MM.1S (cell line): ENCODE measurements around the gene SPIN4.
"Not testable (repeated sequence)": the region's sequence is repeated elsewhere in the genome, so short reads cannot be mapped to it uniquely, and the experiment has no call there.

Experiments
- DNase-seq: peaks from one replicate; pipeline ENCODE4 v3.0.0-alpha.2; 2015
- H2AFZ ChIP-seq: fragments of 300-600 bp; sonication (generic); 2 replicates; pipeline ENCODE4 v1.6.0; 2016; ENCODE audit warnings: antibody characterized with exemption, low read length
- H3F3A ChIP-seq: fragments of 300-600 bp; sonication (generic); 2 replicates; pipeline ENCODE4 v1.6.1; 2016; ENCODE audit warnings: mild to moderate bottlenecking, antibody characterized with exemption, low read length, moderate library complexity, mixed read lengths; ENCODE audit not compliant: insufficient read depth
- H3K27ac ChIP-seq: fragments of 300-600 bp; sonication (generic); 2 replicates; pipeline ENCODE4 v1.5.1; 2016; ENCODE audit warnings: mild to moderate bottlenecking, low read length
- H3K27me3 ChIP-seq: fragments of 300-600 bp; sonication (generic); replicated peaks from 2 replicates; pipeline ENCODE4 v1.6.0; 2016; ENCODE audit warnings: low read length; ENCODE audit not compliant: insufficient read depth
- H3K36me3 ChIP-seq: fragments of 300-600 bp; sonication (generic); replicated peaks from 2 replicates; pipeline ENCODE4 v1.6.1; 2016; ENCODE audit warnings: mild to moderate bottlenecking, low read length, mixed read lengths; ENCODE audit not compliant: insufficient read depth
- H3K4me1 ChIP-seq: fragments of 300-600 bp; sonication (generic); 2 replicates; pipeline ENCODE4 v1.6.1; 2016; ENCODE audit warnings: low read length, mixed read lengths
- H3K4me2 ChIP-seq: fragments of 300-600 bp; sonication (generic); 2 replicates; pipeline ENCODE4 v1.6.0; 2016; ENCODE audit warnings: low read depth, low read length
- H3K4me3 ChIP-seq: fragments of 300-600 bp; sonication (generic); 2 replicates; pipeline ENCODE4 v1.5.1; 2016; ENCODE audit warnings: low read length, mixed read lengths
- H3K79me2 ChIP-seq: fragments of 300-600 bp; sonication (generic); 2 replicates; pipeline ENCODE4 v1.6.1; 2016; ENCODE audit warnings: mixed run types, low read length, mixed read lengths
- H3K9ac ChIP-seq: fragments of 300-600 bp; sonication (generic); 2 replicates; pipeline ENCODE4 v1.6.1; 2016; ENCODE audit warnings: low read length, mixed read lengths
- H3K9me2 ChIP-seq: fragments of 300-600 bp; sonication (generic); replicated peaks from 2 replicates; pipeline ENCODE4 v1.6.1; 2016; ENCODE audit warnings: mild to moderate bottlenecking, low read length, mixed read lengths; ENCODE audit not compliant: insufficient read depth
- H3K9me3 ChIP-seq: fragments of 300-600 bp; sonication (generic); replicated peaks from 2 replicates; pipeline ENCODE4 v1.6.1; 2016; ENCODE audit warnings: mild to moderate bottlenecking, low read length, mixed read lengths; ENCODE audit not compliant: insufficient read depth
- H4K20me1 ChIP-seq: fragments of 300-600 bp; sonication (generic); 2 replicates; pipeline ENCODE4 v1.6.1; 2016; ENCODE audit warnings: mild to moderate bottlenecking, low read length, moderate library complexity, mixed read lengths; ENCODE audit not compliant: insufficient read depth
- CTCF ChIP-seq: fragments of 300-600 bp; sonication (generic); IDR thresholded peaks from 2 replicates; pipeline ENCODE4 v1.5.1; 2016; ENCODE audit warnings: antibody characterized with exemption, low read length, mixed read lengths
- EZH2 ChIP-seq: fragments of 300-600 bp; sonication (generic); optimal IDR thresholded peaks from 2 replicates; pipeline ENCODE3; 2017; ENCODE audit warnings: low read depth, mild to moderate bottlenecking, antibody characterized with exemption, low read length, mixed read lengths
- EZH2phosphoT487 ChIP-seq: fragments of 300-600 bp; sonication (generic); IDR thresholded peaks from 2 replicates; pipeline ENCODE4 v1.6.1; 2018; ENCODE audit warnings: antibody characterized with exemption, low read length

SPIN4 gene

GRCh38 chrX:63387411-63387810, 36.3 kb upstream of the SPIN4 start:
- H3K4me1 ChIP-seq: no peaks in the 10 kb centered on the region
- TF ChIP-seq EZH2phosphoT487 (no peak), CTCF (no peak), EZH2 (no peak)
- H2AFZ ChIP-seq: no peak overlapping the region
- H3K4me3 ChIP-seq: no peak overlapping the region
- no peaks in the 10 kb centered on the region for H4K20me1 ChIP-seq
- no peaks in the 10 kb centered on the region for H3K9me3 ChIP-seq
- DNase-seq: no peak
- no peak overlapping the region for H3K9ac ChIP-seq
- no peaks in the 10 kb centered on the region for H3F3A ChIP-seq
- H3K9me2 ChIP-seq: no peaks in the 10 kb centered on the region
- no peaks in the 10 kb centered on the region for H3K36me3 ChIP-seq
- no peak overlapping the region for H3K4me2 ChIP-seq
- H3K27ac ChIP-seq: no peak overlapping the region
- H3K79me2 ChIP-seq: no peaks in the 10 kb centered on the region
- H3K27me3 ChIP-seq: no peaks in the 10 kb centered on the region

- H3K79me2 ChIP-seq, H4K20me1 ChIP-seq, H3K4me1 ChIP-seq, H3K4me2 ChIP-seq, H3K27me3 ChIP-seq, H3K9me2 ChIP-seq, H3K9me3 ChIP-seq, H3K27ac ChIP-seq, H3K4me3 ChIP-seq, H3K9ac ChIP-seq, H2AFZ ChIP-seq, H3F3A ChIP-seq, H3K36me3 ChIP-seq, DNase-seq: not testable (repeated sequence)
These were observed 33.1 kb upstream of the SPIN4 start for GRCh38 chrX:63384263-63384662.

- H3K27ac ChIP-seq, H3K9me2 ChIP-seq, H3K79me2 ChIP-seq, H3K9me3 ChIP-seq, H3K4me3 ChIP-seq, H2AFZ ChIP-seq, H3K27me3 ChIP-seq, H3K4me1 ChIP-seq, H3K36me3 ChIP-seq, H3F3A ChIP-seq, H4K20me1 ChIP-seq, H3K4me2 ChIP-seq, DNase-seq, H3K9ac ChIP-seq: not testable (repeated sequence)
These were observed 21.9 kb upstream of the SPIN4 start for GRCh38 chrX:63373012-63373411.

- not testable (repeated sequence) for H2AFZ ChIP-seq, H3K36me3 ChIP-seq, H3K4me1 ChIP-seq, H3K9me2 ChIP-seq, H3K27me3 ChIP-seq, H3K79me2 ChIP-seq, DNase-seq, H3K9me3 ChIP-seq, H3K27ac ChIP-seq, H3K4me3 ChIP-seq, H4K20me1 ChIP-seq, H3K9ac ChIP-seq, H3K4me2 ChIP-seq, H3F3A ChIP-seq
These were observed 16.6 kb upstream of the SPIN4 start for GRCh38 chrX:63367699-63368098.

- H3K9me3 ChIP-seq: no peaks in the 10 kb centered on the region
- TF ChIP-seq EZH2 (no peak), EZH2phosphoT487 (no peak), CTCF (no peak)
These were observed 12.7 kb upstream of the SPIN4 start for GRCh38 chrX:63363788-63364187.

More at GRCh38 chrX:63363788-63364187, 12.7 kb upstream of the SPIN4 start:
- Histone ChIP-seq H3K79me2 (no peaks in the 10 kb centered on the region), H3K4me3 (no peak overlapping the region), H3K4me2 (no peak overlapping the region), H3K9ac (no peak overlapping the region), H2AFZ (no peak overlapping the region), H3K36me3 (no peaks in the 10 kb centered on the region), H3K27me3 (no peaks in the 10 kb centered on the region), H3F3A (no peaks in the 10 kb centered on the region), H4K20me1 (no peaks in the 10 kb centered on the region), H3K27ac (no peak overlapping the region), H3K4me1 (no peaks in the 10 kb centered on the region), H3K9me2 (no peaks in the 10 kb centered on the region)
- no peak for DNase-seq
